Measurements from ENCODE around the gene POLR2L. TPM values are rescaled to one million over a fixed set of nuclear protein-coding genes. Genes with fewer than 3 reads are reported as not detected.

Gene POLR2L
- total RNA-seq, 1 experiment from 2014 or later, result 107 TPM

- CTCF ChIA-PET, result interaction anchor here (0.5 to 1.0 kb wide), 2 partner anchors 13 to 485 kb away, joined by 4 to 6 read pairs; no protein-coding TSS in a partner anchor
Observed at GRCh38 chr11:837189-837989, 4.9 kb downstream of the POLR2L start.

GRCh38 chr11:836700-837099 is 5.6 kb downstream of the POLR2L start:
- H3K9me3 Mint-ChIP-seq (ENCODE audit: low read depth, unreplicated experiment), result no peaks in the 10 kb centered on the region
- peak overlapping the region; percentile 15 for H3K27ac Mint-ChIP-seq (ENCODE audit: unreplicated experiment)
- CTCF ChIA-PET, result no interaction called here
- intact Hi-C loops (cut with micrococcal nuclease; ENCODE audit: unreplicated experiment), result no loop called here
- no TSS peak for BruUV-seq (replicated peaks)
- peaks cover 23% of the 10 kb centered on the region for H3K4me1 Mint-ChIP-seq (ENCODE audit: low read depth, unreplicated experiment)
- H3K36me3 Mint-ChIP-seq (ENCODE audit: insufficient read depth, unreplicated experiment), result peaks cover 97% of the 10 kb centered on the region
- H3K4me3 Mint-ChIP-seq (ENCODE audit: low read depth, unreplicated experiment), result no peak overlapping the region
- no peaks in the 10 kb centered on the region for H3K27me3 Mint-ChIP-seq (ENCODE audit: unreplicated experiment)
- DNase-seq, result no peak
- no peak for TF ChIP-seq CTCF (IDR thresholded peaks at IDR 0.05; ENCODE audit: unreplicated experiment)

More at GRCh38 chr11:837189-837989, 4.9 kb downstream of the POLR2L start:
- Mint-ChIP-seq H3K36me3 (ENCODE audit: insufficient read depth, unreplicated experiment) (peaks cover 97% of the 10 kb centered on the region), H3K4me1 (ENCODE audit: low read depth, unreplicated experiment) (peaks cover 17% of the 10 kb centered on the region), H3K27me3 (ENCODE audit: unreplicated experiment) (no peaks in the 10 kb centered on the region), H3K4me3 (ENCODE audit: low read depth, unreplicated experiment) (peak overlapping the region; percentile 21), H3K27ac (ENCODE audit: unreplicated experiment) (peak overlapping the region; percentile 33), H3K9me3 (ENCODE audit: low read depth, unreplicated experiment) (no peaks in the 10 kb centered on the region)
- no peak for TF ChIP-seq CTCF (IDR thresholded peaks at IDR 0.05; ENCODE audit: unreplicated experiment)
- no TSS peak for BruUV-seq (replicated peaks)
- no peak for DNase-seq
- intact Hi-C loops (cut with micrococcal nuclease; ENCODE audit: unreplicated experiment), result no loop called here

- CTCF ChIA-PET, result no interaction called here
- no peak for TF ChIP-seq CTCF (IDR thresholded peaks at IDR 0.05; ENCODE audit: unreplicated experiment)
- H3K27ac Mint-ChIP-seq (ENCODE audit: unreplicated experiment), result no peak overlapping the region
- intact Hi-C loops (cut with micrococcal nuclease; ENCODE audit: unreplicated experiment), result no loop called here
- no peak overlapping the region for H3K4me3 Mint-ChIP-seq (ENCODE audit: low read depth, unreplicated experiment)
- H3K36me3 Mint-ChIP-seq (ENCODE audit: insufficient read depth, unreplicated experiment), result peaks cover 97% of the 10 kb centered on the region
- H3K9me3 Mint-ChIP-seq (ENCODE audit: low read depth, unreplicated experiment), result no peaks in the 10 kb centered on the region
- H3K4me1 Mint-ChIP-seq (ENCODE audit: low read depth, unreplicated experiment), result peaks cover 27% of the 10 kb centered on the region
- H3K27me3 Mint-ChIP-seq (ENCODE audit: unreplicated experiment), result no peaks in the 10 kb centered on the region
- no TSS peak for BruUV-seq (replicated peaks)
- no peak for DNase-seq
Observed at GRCh38 chr11:836274-836673, 6.1 kb downstream of the POLR2L start.

GRCh38 chr11:834371-835316 is 7.7 kb downstream of the POLR2L start:
- peak overlapping the region; percentile 71 for H3K27ac Mint-ChIP-seq (ENCODE audit: unreplicated experiment)
- TF ChIP-seq CTCF (IDR thresholded peaks at IDR 0.05; ENCODE audit: unreplicated experiment), result no peak
- intact Hi-C loops (cut with micrococcal nuclease; ENCODE audit: unreplicated experiment), result no loop called here
- CTCF ChIA-PET, result interaction anchor here (1.0 to 2.0 kb wide), 5 partner anchors 9 to 63 kb away, joined by 4 to 9 read pairs (median 7); partner anchors contain the start of genes PIDD1, POLR2L and TSPAN4
- no peaks in the 10 kb centered on the region for H3K9me3 Mint-ChIP-seq (ENCODE audit: low read depth, unreplicated experiment)
- H3K4me1 Mint-ChIP-seq (ENCODE audit: low read depth, unreplicated experiment), result peaks cover 15% of the 10 kb centered on the region
- H3K36me3 Mint-ChIP-seq (ENCODE audit: insufficient read depth, unreplicated experiment), result peaks cover 94% of the 10 kb centered on the region
- TSS peak; percentile 85 for BruUV-seq (replicated peaks)
- no peaks in the 10 kb centered on the region for H3K27me3 Mint-ChIP-seq (ENCODE audit: unreplicated experiment)
- DNase-seq, result peak; percentile 96
- peak overlapping the region; percentile 78 for H3K4me3 Mint-ChIP-seq (ENCODE audit: low read depth, unreplicated experiment)
